Measurements from ENCODE around the gene BTBD6.

DNA sequence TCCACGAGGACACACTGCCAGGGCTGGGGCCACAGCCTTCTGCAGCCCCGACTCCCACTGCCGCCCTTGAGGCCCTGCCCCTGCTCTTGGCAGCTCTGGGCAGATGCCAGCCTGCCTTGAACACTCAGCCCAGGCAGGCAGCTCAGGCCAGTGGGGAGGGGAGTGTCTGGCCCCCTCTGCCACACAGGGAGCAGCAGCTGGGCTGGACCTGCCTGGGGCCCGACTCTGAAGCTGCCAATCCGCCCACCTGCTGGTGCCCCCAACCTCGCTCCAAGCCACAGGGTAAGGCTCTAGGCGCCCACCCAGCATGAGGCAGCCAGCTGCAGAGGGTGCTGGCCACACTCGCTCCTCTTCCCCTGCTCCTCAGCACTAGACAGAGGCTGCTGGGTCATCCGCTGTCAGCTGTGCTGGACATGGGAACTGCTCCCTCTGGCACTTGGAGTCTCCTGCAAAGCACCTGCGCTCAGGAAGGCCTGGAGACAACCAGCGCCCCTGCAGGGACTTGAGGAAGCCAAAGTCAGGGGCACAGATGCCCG lies 42.6 kb upstream of the BTBD6 start:
- TF ChIP-seq POLR2AphosphoS5 (IDR thresholded peaks at IDR 0.05; ENCODE audit: low read depth, low read length) (no peak), TAF1 (IDR thresholded peaks at IDR 0.05; ENCODE audit: borderline replicate concordance, insufficient read depth, low read length) (no peak), SIN3A (IDR thresholded peaks at IDR 0.05; ENCODE audit: borderline replicate concordance, insufficient read depth, low read length) (no peak)
